ENCODE measurements around the gene ZNF10. TPM values are rescaled to one million over a fixed set of nuclear protein-coding genes. Genes with fewer than 3 reads are reported as not detected.

Gene ZNF10
- total RNA-seq, 2 experiments from 2014 or later, result 4.7 to 4.8 TPM

- DNase-seq, result no peak
- Mint-ChIP-seq H3K27ac (no peak overlapping the region), H3K27me3 (no peaks in the 10 kb centered on the region), H3K4me1 (no peaks in the 10 kb centered on the region), H3K9me3 (peaks cover 62% of the 10 kb centered on the region), H3K4me3 (no peak overlapping the region), H3K36me3 (ENCODE audit: low read depth) (peaks cover 62% of the 10 kb centered on the region)
- CTCF ChIA-PET, result no interaction called here
- POLR2A ChIA-PET, result no interaction called here
Measured at GRCh38 chr12:133145981-133146380, 15.6 kb downstream of the ZNF10 start.

DNA sequence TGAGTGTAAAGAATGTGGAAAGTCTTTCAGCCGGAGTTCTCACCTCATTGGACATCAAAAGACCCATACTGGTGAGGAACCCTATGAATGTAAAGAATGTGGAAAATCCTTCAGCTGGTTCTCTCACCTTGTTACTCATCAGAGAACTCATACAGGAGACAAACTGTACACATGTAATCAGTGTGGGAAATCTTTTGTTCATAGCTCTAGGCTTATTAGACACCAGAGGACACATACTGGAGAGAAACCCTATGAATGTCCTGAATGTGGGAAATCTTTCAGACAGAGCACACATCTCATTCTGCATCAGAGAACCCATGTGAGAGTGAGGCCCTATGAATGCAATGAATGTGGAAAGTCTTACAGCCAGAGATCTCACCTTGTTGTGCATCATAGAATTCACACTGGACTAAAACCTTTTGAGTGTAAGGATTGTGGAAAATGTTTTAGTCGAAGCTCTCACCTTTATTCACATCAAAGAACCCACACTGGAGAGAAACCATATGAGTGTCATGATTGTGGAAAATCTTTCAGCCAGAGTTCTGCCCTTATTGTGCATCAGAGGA is 25.8 kb downstream of the ZNF10 start:
- ChIA-PET CTCF (no interaction called here), POLR2A (interaction anchor here (0.8 kb wide), 1 partner anchor 26 kb away, joined by 3 read pairs; the partner anchor contains the start of genes ZNF10 and ZNF891)
- H3K36me3 Mint-ChIP-seq (ENCODE audit: low read depth), result peaks cover 54% of the 10 kb centered on the region
- H3K4me1 Mint-ChIP-seq, result no peaks in the 10 kb centered on the region
- no peak for DNase-seq
- H3K9me3 Mint-ChIP-seq, result peaks cover 70% of the 10 kb centered on the region
- H3K4me3 Mint-ChIP-seq, result no peak overlapping the region
- no peak overlapping the region for H3K27ac Mint-ChIP-seq
- H3K27me3 Mint-ChIP-seq, result no peaks in the 10 kb centered on the region

- Mint-ChIP-seq H3K9me3 (peaks cover 51% of the 10 kb centered on the region), H3K27ac (no peak overlapping the region), H3K4me3 (no peak overlapping the region), H3K27me3 (no peaks in the 10 kb centered on the region), H3K36me3 (ENCODE audit: low read depth) (no peaks in the 10 kb centered on the region), H3K4me1 (no peaks in the 10 kb centered on the region)
- DNase-seq, result no peak
- ChIA-PET CTCF (no interaction called here), POLR2A (no interaction called here)
Measured at GRCh38 chr12:133165776-133166175, 35.3 kb downstream of the ZNF10 start.

- Mint-ChIP-seq H3K4me1 (no peaks in the 10 kb centered on the region), H3K4me3 (no peak overlapping the region), H3K27ac (no peak overlapping the region), H3K9me3 (peaks cover 59% of the 10 kb centered on the region), H3K27me3 (no peaks in the 10 kb centered on the region), H3K36me3 (ENCODE audit: low read depth) (peaks cover 4% of the 10 kb centered on the region)
- CTCF ChIA-PET, result no interaction called here
- POLR2A ChIA-PET, result no interaction called here
- DNase-seq, result no peak
Measured at GRCh38 chr12:133172491-133172890, 42.1 kb downstream of the ZNF10 start.

DNA sequence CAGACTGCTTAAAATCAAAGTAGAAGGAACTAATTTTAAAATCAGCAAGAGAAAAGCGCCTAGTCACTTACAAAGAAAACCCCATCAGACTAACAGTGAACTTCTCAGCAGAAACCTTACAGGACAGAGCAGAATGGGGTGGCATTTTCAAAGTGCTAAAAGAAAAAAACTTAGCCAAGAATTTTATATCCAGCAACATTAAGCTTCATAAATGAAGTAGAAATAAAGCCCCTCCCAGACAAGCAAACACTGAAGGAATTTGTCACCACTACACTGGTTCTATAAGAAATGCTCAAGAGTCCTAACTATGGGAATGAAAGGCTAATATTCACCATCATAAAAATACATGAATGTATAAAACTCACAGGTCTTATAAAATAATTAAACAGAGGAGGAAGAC is 44.5 kb downstream of the ZNF10 start:
- H3K4me1 Mint-ChIP-seq, result no peaks in the 10 kb centered on the region
- H3K27me3 Mint-ChIP-seq, result no peaks in the 10 kb centered on the region
- H3K9me3 Mint-ChIP-seq, result peaks cover 56% of the 10 kb centered on the region
- no peak overlapping the region for H3K27ac Mint-ChIP-seq
- ChIA-PET CTCF (no interaction called here), POLR2A (no interaction called here)
- peaks cover 13% of the 10 kb centered on the region for H3K36me3 Mint-ChIP-seq (ENCODE audit: low read depth)
- no peak for DNase-seq
- no peak overlapping the region for H3K4me3 Mint-ChIP-seq

DNA sequence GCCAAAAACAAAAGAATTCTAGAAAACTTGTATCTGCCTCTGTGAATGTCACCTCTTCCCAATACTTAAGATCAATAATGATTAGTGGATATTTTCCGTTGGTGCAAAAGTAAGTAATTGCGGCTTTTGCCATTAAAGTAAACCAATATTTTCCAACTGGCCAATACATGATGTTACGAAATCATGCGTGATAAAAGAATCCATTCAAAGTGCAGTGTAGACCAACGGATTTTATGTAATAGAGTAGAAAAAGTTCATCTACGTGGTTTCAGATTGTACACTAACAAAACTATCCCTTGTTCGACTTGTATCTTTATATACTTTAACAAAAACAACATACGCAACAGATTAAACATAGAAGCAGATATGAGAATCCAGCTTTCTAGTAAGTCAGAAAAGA is 50.2 kb downstream of the ZNF10 start:
- no peaks in the 10 kb centered on the region for H3K27me3 Mint-ChIP-seq
- DNase-seq, result no peak
- no peak overlapping the region for H3K27ac Mint-ChIP-seq
- peaks cover 55% of the 10 kb centered on the region for H3K9me3 Mint-ChIP-seq
- no peak overlapping the region for H3K4me3 Mint-ChIP-seq
- POLR2A ChIA-PET, result interaction anchor here (0.7 to 2.6 kb wide), 8 partner anchors 23 to 352 kb away, joined by 3 to 15 read pairs (median 6); partner anchors contain the start of genes GOLGA3, ZNF10, ZNF140 and ZNF26
- peaks cover 61% of the 10 kb centered on the region for H3K36me3 Mint-ChIP-seq (ENCODE audit: low read depth)
- CTCF ChIA-PET, result interaction anchor here (0.8 to 2.6 kb wide), 12 partner anchors 10 to 225 kb away, joined by 3 to 13 read pairs (median 4); partner anchors contain the start of genes ZNF10, ZNF26, ZNF605 and ZNF84
- peaks cover 18% of the 10 kb centered on the region for H3K4me1 Mint-ChIP-seq

GRCh38 chr12:133181238-133181959 is 51.0 kb downstream of the ZNF10 start, which contains the start of gene ZNF268:
Gene ZNF268 (plus strand): TSS chr12:133181495. CDS start chr12:133181998, 503 bp downstream.
- peaks cover 68% of the 10 kb centered on the region for H3K36me3 Mint-ChIP-seq (ENCODE audit: low read depth)
- H3K27ac Mint-ChIP-seq, result peak within 1 kb of the TSS; percentile 83
- peak; percentile 92 for DNase-seq
- ChIA-PET POLR2A (interaction anchor here (0.7 to 2.6 kb wide), 10 partner anchors 14 to 419 kb away, joined by 3 to 15 read pairs (median 4); partner anchors contain the start of genes GOLGA3, ZNF10, ZNF140 and ZNF26), CTCF (interaction anchor here (0.7 to 2.6 kb wide), 13 partner anchors 10 to 226 kb away, joined by 3 to 13 read pairs (median 4); partner anchors contain the start of genes ZNF10, ZNF26, ZNF605 and ZNF84)
- no peaks in the 10 kb centered on the region for H3K27me3 Mint-ChIP-seq
- peaks cover 54% of the 10 kb centered on the region for H3K9me3 Mint-ChIP-seq
- peak within 1 kb of the TSS; percentile 90 for H3K4me3 Mint-ChIP-seq
- peaks cover 18% of the 10 kb centered on the region for H3K4me1 Mint-ChIP-seq

DNA sequence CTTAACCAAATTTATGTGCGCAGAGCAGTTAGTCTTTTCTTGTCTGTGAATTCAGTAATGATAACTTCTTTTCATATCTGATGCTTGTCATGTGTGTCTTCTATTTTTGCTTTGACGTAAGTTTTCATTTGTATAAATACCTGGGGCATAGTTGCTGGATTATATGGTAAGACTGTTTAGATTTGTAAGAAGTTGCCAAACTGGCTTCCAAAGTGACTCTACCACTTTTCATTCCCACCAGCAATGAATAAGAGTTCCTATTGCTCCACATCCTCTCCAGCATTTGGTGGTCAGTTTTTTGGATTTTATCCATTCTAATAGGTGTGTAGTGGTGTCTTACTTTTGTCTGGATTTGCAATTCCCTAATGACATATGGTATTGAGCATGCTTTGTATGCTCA is 59.7 kb downstream of the ZNF10 start:
- ChIA-PET CTCF (no interaction called here), POLR2A (no interaction called here)

GRCh38 chr12:133192847-133193246 is 62.4 kb downstream of the ZNF10 start:
- Mint-ChIP-seq H3K4me3 (no peak overlapping the region), H3K4me1 (no peaks in the 10 kb centered on the region), H3K36me3 (ENCODE audit: low read depth) (peaks cover 88% of the 10 kb centered on the region), H3K27me3 (no peaks in the 10 kb centered on the region), H3K9me3 (peaks cover 62% of the 10 kb centered on the region), H3K27ac (no peak overlapping the region)
- CTCF ChIA-PET, result no interaction called here
- POLR2A ChIA-PET, result no interaction called here
- no peak for DNase-seq

More for the DNA sequence above, 59.7 kb downstream of the ZNF10 start:
- H3K4me3 Mint-ChIP-seq, result no peak overlapping the region
- H3K27ac Mint-ChIP-seq, result no peak overlapping the region
- H3K36me3 Mint-ChIP-seq (ENCODE audit: low read depth), result peaks cover 100% of the 10 kb centered on the region
- H3K4me1 Mint-ChIP-seq, result peaks cover 2% of the 10 kb centered on the region
- peaks cover 77% of the 10 kb centered on the region for H3K9me3 Mint-ChIP-seq
- H3K27me3 Mint-ChIP-seq, result no peaks in the 10 kb centered on the region
- DNase-seq, result no peak

DNA sequence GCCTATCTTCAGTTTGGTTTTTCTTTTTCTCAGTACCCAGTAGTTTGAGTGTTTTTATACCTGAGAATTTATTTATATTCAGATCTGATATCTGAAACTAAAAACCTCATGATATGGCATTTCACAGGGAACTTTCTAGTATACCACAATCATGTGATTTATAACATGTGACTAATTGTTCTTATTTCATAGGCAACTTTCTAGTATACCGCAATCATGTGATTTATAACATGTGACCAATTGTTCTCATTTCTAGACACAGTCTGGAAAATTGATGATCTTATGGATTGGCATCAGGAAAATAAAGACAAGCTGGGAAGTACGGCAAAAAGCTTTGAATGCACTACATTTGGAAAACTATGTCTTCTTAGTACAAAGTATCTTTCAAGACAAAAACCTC is 71.5 kb downstream of the ZNF10 start:
- ChIA-PET CTCF (no interaction called here), POLR2A (no interaction called here)
- H3K27me3 Mint-ChIP-seq, result no peaks in the 10 kb centered on the region
- H3K4me3 Mint-ChIP-seq, result no peak overlapping the region
- H3K36me3 Mint-ChIP-seq (ENCODE audit: low read depth), result peaks cover 69% of the 10 kb centered on the region
- no peak overlapping the region for H3K27ac Mint-ChIP-seq
- H3K4me1 Mint-ChIP-seq, result no peaks in the 10 kb centered on the region
- DNase-seq, result no peak
- peaks cover 58% of the 10 kb centered on the region for H3K9me3 Mint-ChIP-seq

GRCh38 chr12:133202493-133203343 is 72.3 kb downstream of the ZNF10 start:
- peaks cover 65% of the 10 kb centered on the region for H3K9me3 Mint-ChIP-seq
- no peaks in the 10 kb centered on the region for H3K4me1 Mint-ChIP-seq
- H3K27ac Mint-ChIP-seq, result no peak overlapping the region
- ChIA-PET POLR2A (interaction anchor here (0.5 to 1.2 kb wide), 2 partner anchors 22 to 441 kb away, joined by 3 read pairs; partner anchors contain the start of genes ANKLE2 and ZNF268), CTCF (interaction anchor here (1.3 kb wide), 1 partner anchor 21 kb away, joined by 4 read pairs; no protein-coding TSS in a partner anchor)
- H3K4me3 Mint-ChIP-seq, result no peak overlapping the region
- DNase-seq, result no peak
- H3K36me3 Mint-ChIP-seq (ENCODE audit: low read depth), result peaks cover 66% of the 10 kb centered on the region
- no peaks in the 10 kb centered on the region for H3K27me3 Mint-ChIP-seq

- ChIA-PET POLR2A (interaction anchor here (1.2 kb wide), 1 partner anchor 23 kb away, joined by 3 read pairs; the partner anchor contains the start of gene ZNF268), CTCF (interaction anchor here (1.3 kb wide), 1 partner anchor 22 kb away, joined by 4 read pairs; no protein-coding TSS in a partner anchor)
- Mint-ChIP-seq H3K9me3 (peaks cover 68% of the 10 kb centered on the region), H3K27ac (no peak overlapping the region), H3K36me3 (ENCODE audit: low read depth) (peaks cover 63% of the 10 kb centered on the region), H3K27me3 (no peaks in the 10 kb centered on the region), H3K4me1 (no peaks in the 10 kb centered on the region), H3K4me3 (no peak overlapping the region)
- no peak for DNase-seq
Measured at GRCh38 chr12:133203344-133204263, 73.2 kb downstream of the ZNF10 start.
